Kidney glomerular epithelial cell (primary cell): Measurements from ENCODE around the gene SRY.
"Not testable (repeated sequence)": the region's sequence is repeated elsewhere in the genome, so short reads cannot be mapped to it uniquely, and the experiment has no call there.

Source experiments
- DNase-seq: peaks from one replicate; lab custom pipeline; 2025; lab: John Stamatoyannopoulos, UW

The SRY gene

DNA sequence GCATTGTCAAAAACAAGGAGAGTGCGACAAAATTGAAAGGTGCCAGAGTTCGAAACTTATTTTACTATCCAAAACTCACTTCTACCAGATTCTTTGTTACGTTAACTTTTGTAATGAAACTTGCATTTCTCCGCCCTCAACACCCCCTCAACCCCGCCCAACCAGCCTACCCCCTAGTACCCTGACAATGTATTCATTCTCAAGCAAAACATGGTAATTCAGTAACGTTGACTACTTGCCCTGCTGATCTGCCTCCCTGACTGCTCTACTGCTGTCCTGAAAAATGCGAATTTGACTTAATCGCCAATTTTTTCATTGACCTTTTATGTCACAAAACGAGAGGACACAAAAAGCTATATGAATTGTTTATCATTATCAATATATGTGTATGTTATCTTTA is at the start of gene SRY:
Gene SRY (minus strand): TSS at position 83 of the 400 bp plus-strand sequence. CDS start 79 bp downstream, at position 4.
- DNase-seq = no peak

DNA sequence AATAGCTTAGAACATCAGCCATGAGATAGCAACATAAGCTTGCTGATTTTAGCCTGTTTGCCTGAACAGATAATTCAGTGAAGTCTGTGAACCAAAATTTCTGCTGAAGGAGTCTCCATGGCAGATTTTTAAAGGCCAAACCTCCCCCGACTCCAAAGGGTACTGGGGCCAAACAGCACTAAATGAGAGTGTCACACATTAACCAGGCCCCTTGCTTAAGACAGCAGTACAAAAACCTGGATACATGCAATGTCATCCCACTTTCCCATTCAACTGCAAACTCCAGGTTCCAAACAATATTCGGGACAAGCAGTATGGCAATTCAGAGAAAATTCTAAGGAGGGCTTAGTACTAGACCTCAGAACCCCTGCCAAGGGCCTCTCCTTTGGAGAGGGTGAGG is 49.6 kb upstream of the SRY start:
- no peak for DNase-seq

DNA sequence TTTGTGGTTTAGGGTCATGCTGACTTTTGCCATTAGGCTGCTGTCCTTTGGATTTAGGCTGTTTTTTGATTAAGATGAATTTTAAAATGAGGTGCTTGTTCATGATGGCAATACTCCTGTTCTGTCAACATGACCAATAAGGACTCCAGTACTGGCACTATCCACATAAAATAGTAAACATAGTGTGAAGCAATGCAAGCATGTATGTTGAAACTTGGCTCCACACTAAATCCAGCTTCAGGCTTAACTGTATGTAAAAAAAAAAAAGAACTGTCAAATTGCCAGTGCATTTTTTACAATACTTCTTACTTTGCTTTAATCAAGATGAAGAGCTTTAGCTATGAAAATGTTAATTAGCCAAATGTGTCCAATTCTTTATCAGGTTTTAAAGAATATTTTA is 47.7 kb upstream of the SRY start:
- DNase-seq = no peak

DNA sequence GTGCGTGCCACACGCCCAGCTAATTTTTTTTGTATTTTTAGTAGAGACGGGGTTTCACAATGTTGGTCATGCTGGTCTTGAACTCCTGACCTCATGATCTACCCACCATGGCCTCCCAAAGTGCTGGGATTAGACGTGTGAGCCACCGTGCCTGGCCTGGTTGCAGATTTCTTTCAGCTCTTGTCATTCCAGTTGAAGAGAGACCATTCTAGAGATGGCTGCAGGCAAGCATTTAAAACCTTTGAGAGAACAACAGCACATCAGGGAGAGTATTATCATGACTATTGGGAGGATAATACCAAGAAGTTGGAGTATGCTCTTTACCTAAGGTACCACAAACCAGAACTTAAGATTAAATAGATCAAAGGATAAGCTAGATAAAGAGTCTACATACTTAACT is 41.0 kb upstream of the SRY start:
- DNase-seq = no peak

DNA sequence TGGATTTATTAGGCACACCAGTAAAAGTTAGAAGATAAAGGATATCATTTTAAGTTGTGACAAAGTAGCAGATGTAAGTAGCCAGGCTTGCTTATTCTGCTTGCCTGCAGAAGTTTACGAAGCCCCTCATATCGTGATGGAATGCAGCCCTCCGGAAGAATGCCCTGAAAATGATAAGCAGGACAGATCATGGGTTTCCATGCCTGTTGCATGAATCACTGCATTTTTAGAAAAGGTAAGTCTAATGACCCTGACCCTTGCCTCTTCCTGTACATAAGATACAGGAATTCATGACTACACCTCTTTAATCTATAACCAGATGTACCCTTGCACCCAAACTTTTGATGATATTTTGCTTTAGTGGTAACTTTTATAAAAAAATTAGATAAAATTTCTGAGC is 37.0 kb upstream of the SRY start:
- DNase-seq = no peak

DNA sequence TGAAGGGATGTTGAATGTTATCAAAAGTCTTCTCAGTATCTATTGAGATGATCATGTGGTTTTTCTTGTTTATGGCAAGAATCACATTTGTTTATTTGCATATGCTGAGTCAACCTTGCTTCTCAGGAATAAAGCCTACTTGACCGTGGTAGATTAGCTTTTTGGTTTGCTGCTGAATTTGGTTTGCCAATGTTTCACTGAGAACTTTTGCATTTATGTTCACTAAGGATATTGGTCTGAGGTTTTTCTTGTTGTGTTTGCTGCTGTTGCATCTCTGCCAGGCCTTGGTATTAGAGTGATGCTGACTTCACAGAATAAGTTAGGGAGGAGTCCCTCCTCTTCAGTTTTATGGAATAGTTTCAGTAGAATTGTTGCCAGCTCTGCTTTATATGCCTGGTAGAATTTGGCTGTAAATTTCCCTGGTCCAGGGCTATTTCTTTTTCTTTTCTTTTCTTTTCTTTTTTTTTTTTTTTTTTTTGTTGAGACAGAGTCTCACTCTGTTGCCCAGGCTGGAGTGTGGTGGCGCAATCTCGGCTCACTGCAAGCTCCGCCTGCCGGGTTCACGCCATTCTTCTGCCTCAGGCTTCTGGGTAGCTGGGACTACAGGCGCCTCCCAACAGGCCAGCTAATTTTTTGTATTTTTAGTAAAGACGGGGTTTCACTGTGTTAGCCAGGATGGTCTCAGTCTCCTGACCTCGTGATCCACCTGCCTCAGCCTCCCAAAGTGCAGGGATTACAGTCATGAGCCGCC is 29.8 kb upstream of the SRY start:
- DNase-seq = not testable (repeated sequence)

DNA sequence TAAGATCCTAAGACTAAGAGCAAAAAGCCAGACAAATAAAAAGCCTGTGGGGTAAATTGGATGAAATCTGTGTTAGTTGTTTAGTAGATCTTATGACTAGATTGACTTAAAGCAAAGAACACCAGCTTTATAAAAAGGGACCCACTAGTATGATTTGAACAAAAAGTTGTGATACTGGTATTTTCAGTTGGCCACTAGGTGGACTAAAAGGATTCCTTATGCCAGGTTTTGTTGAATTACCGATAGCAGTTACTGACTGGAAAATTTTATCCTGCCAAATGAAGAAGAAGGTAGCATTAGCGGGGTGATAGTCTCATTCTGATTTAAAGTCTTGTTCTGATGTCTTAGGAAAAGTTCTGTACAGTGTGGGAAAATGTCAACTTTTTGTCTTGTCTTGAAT is 12.8 kb upstream of the SRY start:
- no peak for DNase-seq

DNA sequence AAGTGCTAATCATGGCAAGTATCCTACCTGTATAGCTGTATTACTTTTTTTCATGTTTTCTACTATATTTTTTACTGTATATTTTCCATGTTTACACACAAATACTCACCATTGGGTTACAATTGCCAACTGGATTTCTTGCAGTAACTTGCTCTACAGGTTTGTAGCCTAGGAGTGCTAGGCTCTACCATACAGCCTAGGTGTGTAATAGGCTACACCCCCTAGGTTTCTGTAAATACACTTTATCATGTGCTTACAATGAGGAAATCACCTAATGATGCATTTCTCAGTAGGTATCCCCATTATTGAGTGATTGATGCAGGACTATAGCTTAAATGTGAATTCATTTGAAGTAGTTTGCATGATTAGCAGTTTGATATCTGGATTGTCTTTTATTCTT is 10.5 kb upstream of the SRY start:
- DNase-seq = no peak

DNA sequence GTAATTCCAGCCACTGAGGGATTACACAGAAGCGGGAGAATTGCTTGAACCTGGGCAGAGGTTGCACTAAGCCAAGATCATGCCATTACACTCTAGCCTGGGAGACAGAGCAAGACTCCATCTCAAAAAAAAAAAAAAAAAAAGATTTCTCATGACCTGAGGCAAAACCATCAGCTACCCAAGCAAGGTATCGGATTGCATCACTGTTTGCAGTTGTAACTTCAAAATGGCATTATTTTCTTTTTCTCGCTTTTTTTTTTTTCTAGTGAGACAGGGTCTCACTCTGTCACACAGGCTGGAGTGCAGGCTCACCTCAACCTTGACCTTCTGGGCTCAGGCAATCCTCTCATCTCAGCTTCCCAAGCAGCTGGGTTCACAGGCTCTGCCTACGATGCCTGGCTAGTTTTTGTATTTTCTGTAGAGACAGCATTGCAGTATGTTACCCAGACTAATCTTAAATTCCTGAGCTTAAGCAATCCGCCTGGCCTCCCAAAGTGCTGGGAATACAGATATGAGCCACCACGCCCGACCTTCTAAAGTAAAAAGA is 9.6 kb upstream of the SRY start:
- DNase-seq = no peak

DNA sequence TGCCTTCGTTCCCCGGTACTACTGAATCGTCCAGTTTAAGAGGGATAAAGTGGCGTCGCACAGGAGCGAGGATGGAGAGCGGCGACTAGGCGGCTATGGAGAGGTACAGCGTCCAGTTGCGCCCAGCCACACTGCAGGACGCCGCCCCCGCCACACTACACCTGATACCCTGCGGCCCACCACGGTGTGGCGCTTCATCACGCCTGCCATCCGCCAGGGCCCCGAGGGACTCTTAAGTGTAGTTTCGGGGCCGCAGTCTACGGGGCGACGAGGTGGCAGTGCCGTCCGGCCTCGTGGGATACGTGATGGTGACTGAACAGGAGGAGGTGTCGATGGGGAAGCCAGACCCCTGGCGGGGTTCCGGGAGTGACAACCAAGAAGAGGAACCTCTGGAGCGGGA is 2.3 kb upstream of the SRY start:
- DNase-seq = no peak

DNA sequence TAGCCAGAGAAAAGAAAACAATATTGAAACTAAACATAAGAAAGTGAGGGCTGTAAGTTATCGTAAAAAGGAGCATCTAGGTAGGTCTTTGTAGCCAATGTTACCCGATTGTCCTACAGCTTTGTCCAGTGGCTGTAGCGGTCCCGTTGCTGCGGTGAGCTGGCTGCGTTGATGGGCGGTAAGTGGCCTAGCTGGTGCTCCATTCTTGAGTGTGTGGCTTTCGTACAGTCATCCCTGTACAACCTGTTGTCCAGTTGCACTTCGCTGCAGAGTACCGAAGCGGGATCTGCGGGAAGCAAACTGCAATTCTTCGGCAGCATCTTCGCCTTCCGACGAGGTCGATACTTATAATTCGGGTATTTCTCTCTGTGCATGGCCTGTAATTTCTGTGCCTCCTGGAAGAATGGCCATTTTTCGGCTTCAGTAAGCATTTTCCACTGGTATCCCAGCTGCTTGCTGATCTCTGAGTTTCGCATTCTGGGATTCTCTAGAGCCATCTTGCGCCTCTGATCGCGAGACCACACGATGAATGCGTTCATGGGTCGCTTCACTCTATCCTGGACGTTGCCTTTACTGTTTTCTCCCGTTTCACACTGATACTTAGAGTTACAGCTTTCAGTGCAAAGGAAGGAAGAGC is 488 bp downstream of the SRY start:
- no peak for DNase-seq
